Measurements from ENCODE around the gene UROC1. TPM values are rescaled to one million over a fixed set of nuclear protein-coding genes. Genes with fewer than 3 reads are reported as not detected.

Gene UROC1
- total and polyA plus RNA-seq, 2 of the 13 experiments (the other 11 are each of a cell fraction or from before 2014, with no cell fraction given): 0.71 to 1.3 TPM

DNA sequence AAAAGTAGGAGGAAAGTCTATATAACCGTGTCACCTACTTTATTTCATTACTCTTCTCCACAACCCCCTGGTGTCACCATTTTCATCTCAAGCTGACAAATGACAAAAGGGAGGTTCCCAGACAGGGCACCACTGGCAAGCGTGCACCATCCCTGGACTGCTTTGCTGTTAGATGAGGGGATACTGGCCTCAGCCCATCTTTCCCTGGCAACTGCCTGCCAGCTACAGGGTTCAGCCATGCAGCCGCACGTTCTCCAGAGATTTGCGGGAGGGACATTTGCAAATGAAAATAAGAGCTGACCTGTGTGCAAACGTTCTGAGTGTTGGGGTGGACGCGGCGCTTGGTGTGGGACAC lies 660 bp downstream of the UROC1 start (continued):
- TF ChIP-seq, protein P1, sequence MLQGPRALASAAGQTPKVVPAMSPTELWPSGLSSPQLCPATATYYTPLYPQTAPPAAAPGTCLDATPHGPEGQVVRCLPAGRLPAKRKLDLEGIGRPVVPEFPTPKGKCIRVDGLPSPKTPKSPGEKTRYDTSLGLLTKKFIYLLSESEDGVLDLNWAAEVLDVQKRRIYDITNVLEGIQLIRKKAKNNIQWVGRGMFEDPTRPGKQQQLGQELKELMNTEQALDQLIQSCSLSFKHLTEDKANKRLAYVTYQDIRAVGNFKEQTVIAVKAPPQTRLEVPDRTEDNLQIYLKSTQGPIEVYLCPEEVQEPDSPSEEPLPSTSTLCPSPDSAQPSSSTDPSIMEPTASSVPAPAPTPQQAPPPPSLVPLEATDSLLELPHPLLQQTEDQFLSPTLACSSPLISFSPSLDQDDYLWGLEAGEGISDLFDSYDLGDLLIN (CRISPR knock-in tag; IDR thresholded peaks at IDR 0.05; ENCODE audit: borderline replicate concordance): no peak
- TF ChIP-seq ZNF761 (CRISPR knock-in tag; conservative IDR thresholded peaks at IDR 0.05) (no peak), ZNF776 (CRISPR knock-in tag; IDR thresholded peaks at IDR 0.05) (no peak), RBM22 (optimal IDR thresholded peaks at IDR 0.05; ENCODE audit: low read length) (no peak), TBP (CRISPR knock-in tag; IDR thresholded peaks at IDR 0.05) (no peak), ZNF607 (CRISPR knock-in tag; IDR thresholded peaks at IDR 0.05; ENCODE audit: borderline replicate concordance) (0 out of 2 replicates have a peak, but pooled peaks have one; percentile 17), ZBTB7A (CRISPR knock-in tag; IDR thresholded peaks at IDR 0.05) (no peak), ZNF318 (CRISPR knock-in tag; IDR thresholded peaks at IDR 0.05) (no peak), PCBP2 (optimal IDR thresholded peaks at IDR 0.05; ENCODE audit: low read depth, low read length, poor library complexity, severe bottlenecking) (no peak), ZNF556 (CRISPR knock-in tag; IDR thresholded peaks at IDR 0.05; ENCODE audit: borderline replicate concordance) (no peak), SP4 (CRISPR knock-in tag; IDR thresholded peaks at IDR 0.05) (no peak), PCBP1 (IDR thresholded peaks at IDR 0.05; ENCODE audit: borderline replicate concordance, low read depth, low read length) (no peak), ZNF562 (CRISPR knock-in tag; IDR thresholded peaks at IDR 0.05; ENCODE audit: borderline replicate concordance) (no peak), JARID2 (CRISPR knock-in tag; IDR thresholded peaks at IDR 0.05; ENCODE audit: insufficient replicate concordance) (no peak), YEATS2 (CRISPR knock-in tag; IDR thresholded peaks at IDR 0.05; ENCODE audit: borderline replicate concordance) (no peak), MEIS1 (CRISPR knock-in tag; IDR thresholded peaks at IDR 0.05; ENCODE audit: borderline replicate concordance) (no peak), NR2F6 (IDR thresholded peaks at IDR 0.05) (no peak), NR2F6 (CRISPR knock-in tag; IDR thresholded peaks at IDR 0.05) (no peak)
